GM21723 (cell line): ENCODE data around the gene AOAH.
"Not testable (repeated sequence)": the region's sequence is repeated elsewhere in the genome, so short reads cannot be mapped to it uniquely, and the experiment has no call there.

Experiments used
- ATAC-seq: cut with Tn5 transposase; IDR thresholded peaks from one replicate; pipeline ENCODE4 v1.9.1; 2021; ENCODE audit warnings: mild to moderate bottlenecking, moderate library complexity; ENCODE audit not compliant: unreplicated experiment

AOAH gene

DNA sequence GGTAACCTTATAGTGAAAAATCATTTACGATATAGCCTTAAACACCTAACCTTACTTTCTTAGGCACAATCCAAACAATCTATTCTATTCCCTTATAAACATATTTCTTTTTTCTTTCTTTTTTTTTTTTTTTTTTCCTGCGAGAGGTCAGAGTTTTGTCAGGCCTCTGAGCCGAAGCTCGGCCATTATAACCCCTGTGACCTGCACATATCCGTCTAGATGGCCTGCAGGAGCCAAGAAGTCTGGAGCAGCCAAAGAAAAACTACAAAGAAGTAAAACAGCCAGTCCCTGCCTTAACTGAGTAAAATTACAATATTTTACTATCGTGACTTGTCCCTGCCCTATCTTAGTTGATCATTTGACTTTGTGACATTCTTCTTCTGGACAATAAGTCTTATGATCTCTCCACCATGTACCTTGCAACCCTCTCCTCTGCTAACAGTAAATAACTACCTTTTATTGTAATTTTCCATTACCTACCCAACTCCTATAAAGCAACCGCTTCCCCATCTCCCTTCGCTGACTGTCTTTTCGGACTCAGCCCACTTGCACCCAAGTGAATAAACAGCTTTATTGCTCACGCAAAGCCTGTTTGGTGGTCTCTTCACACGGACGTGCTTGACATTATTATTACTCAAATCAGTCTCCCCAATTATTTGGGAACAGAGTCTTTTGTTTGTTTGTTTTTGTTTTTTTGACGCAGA lies 64.5 kb downstream of the AOAH start:
- no peak for ATAC-seq

DNA sequence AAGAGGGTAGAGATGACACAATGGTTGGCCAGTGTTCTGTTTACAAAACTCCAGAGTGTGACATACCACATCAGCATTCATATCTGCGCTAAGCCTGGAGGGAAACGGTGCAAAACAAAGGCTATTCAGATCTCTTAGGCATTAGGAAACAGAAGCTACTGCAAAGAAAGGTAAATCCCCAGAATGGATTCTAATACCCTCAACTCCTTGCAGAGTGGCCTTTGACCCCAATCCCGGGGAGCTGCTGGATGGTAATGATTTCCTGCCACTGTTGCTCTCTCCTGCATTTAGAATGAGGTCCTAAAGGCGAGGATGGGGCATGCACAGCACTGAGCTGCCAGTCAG lies 65.2 kb downstream of the AOAH start:
- ATAC-seq, result no peak

DNA sequence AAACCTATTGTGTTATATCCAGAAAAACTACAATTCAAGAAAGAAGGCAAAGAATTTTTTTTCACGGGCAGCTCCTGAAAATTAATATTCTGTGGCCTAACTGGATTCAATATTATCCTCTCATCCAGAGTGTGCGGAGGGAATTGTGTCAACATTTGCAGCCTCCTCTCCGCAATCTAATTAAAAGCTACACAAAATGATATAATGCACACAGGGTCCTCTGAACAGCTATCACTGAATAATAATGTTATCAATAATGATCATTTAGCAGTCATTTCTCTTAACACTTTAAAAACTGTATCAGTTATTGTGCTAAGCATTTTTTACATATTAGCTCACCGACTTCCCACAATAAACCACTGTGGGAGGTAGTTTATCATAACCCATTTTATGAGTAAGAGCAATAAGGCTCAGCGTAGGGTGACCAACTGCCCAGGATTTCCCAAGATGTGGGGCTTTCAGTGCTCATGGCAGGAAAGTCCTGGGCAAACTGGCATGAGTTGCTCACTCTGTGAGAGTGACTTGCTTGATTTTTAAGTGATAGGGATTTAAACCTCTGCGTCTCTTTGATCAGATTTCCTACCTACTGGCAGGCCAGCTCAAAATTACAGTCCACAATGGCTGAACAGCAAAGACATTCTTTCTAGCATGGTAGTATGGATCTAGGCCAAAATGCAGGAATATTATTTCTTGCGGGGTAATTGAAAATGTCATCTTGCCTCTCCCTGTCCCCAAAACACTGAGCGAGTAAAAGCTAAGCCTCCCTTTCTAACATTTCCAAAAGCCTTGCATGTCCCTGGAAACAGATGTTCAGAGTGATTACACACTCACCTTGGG lies 65.7 kb downstream of the AOAH start:
- no peak for ATAC-seq

DNA sequence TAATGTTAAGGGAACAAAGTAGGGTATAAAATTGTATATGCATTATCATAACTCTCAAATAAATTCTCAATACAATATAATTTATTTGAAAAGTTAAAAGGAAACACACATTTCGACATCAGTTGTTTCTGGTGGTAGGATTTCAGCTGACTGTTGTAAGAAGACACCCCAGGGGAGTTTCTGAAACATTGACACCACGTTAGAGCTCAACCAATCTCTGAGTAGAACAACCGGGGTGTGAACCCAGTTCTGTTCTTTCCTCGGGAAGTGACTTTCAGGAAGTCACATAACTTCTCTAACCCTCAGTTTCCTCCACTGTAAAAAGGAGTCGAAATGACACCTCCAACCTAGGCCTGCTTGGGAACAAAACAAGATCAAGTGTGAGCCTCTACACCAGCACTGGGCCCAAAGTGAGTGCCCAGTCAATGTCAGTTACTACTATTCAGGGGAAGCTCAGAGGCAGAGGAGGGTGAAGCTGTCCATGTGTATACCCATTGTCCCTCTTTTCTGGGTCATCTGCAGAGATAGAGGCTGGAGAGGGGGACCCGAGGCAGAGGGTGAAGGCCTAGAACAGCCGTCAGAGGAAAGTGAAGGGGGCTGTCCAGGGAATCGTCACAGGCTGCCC lies 67.1 kb downstream of the AOAH start:
- no peak for ATAC-seq

DNA sequence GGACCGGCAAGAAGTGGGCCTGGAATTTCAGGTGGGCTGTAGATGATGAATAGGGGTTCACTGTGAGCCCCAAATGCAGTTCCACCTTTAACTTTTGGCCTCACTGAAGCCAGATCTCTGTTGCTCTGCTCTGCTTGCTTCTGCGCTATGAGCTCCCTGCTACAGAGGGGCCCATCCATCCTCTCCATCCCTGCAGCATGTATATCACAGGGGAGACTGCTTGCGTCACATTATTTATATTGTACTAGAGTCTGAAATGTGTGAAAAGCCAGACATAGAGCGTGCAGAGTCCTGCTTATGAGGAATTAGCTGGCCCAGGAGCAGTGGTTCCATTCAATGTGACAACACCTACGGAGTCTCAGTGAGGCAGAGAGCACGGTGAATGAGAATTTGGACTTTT lies 69.9 kb downstream of the AOAH start:
- ATAC-seq, result no peak

DNA sequence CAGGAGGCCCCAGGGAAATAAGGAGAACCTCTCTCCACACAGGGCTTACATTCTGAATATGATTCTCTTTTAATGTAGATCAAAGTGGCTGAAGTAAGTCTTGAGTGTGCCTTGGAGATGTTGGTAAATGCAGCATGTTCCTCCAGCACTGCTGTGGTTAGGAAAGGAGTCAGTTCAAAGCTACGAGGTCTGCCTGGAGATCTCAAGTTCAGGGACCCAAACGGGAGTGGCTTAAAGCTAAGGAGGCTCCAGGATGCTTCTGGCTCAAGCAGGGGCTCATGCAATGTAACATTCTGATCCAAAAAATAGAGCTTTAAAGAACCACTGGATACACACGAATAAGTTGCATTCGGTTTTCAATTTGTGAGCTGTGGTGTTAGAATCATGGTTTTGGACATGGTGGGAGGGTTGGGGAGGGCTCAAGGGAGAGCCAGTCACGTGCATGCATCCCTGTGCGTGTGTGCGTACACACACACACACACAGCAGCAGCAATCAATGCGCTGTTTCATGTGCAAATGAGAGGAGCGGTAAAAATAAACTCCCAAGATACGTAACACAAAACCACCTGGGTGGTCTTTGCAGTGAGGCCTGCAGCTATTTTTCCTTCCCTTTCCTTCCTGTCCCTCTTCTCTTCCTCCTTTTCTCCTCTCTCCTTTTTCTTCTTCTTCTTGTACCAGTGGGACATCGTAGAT lies 70.5 kb downstream of the AOAH start:
- no peak for ATAC-seq

DNA sequence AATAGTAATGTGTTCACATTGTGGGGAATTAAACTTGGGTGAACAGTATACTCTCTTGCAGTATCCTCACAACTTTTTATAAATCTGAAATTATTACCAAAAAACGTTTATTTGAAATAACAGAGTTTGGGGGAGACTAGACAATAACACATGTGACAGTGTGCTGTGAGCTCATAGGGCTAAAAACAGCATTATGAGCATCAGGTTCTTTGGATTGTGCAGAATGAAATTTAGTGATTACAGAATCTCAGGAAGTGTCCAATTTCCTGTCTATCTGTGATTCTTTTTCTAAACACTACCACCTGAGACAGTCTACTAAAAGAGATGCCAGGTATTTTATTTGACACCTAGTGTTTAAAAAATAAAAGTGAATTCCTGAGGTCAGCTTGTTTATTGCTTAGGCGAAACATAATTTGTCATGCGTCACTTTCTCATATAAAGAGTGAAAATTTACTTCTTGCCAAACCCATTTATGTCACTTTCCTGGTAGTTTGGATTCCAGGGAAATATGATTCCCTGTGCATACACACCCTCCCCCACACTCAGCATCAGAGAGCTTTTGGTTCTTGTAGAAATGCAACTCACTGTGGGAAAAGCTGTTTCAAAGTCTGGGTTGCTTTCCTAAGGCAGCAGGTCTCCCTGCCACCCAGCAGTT lies 71.2 kb downstream of the AOAH start:
- ATAC-seq, result no peak

DNA sequence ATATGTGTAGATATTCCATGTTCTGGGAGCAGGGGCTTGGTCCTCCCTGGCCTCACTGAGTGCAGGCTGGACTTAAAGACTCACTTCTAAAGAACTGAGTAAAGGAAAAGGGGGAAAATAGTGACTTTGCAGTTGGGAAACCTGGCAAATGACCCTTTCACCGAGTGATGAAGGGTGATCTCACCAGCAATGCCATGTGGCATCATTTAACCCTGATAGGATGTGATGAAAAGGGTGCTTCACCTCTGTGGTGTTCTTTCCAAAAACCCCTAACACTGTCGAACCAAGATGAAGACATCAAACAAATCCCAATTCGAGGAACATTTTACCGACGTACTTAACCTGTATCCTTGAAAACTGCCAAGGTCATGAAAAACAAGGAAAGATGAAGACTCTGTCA lies 71.9 kb downstream of the AOAH start:
- ATAC-seq, result no peak

DNA sequence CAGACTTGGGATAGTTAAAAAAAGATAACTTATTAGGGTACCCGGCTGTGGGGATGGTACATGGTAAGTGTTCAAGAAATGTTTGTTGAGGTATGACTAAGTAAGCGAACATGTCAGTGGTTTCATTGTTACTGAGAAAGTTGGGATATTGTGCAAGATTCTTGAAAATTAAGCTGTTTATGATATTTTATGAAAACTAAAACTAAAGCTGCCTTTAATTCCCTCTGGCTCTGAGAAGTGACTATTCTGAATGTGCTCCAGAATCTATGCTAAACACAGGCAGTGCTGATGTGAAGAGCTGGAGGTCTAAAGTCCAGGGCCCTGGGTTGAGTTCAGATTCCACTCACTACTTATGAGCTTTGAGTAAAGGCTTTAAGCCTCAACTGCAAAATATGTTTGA lies 72.9 kb downstream of the AOAH start:
- ATAC-seq, result no peak

DNA sequence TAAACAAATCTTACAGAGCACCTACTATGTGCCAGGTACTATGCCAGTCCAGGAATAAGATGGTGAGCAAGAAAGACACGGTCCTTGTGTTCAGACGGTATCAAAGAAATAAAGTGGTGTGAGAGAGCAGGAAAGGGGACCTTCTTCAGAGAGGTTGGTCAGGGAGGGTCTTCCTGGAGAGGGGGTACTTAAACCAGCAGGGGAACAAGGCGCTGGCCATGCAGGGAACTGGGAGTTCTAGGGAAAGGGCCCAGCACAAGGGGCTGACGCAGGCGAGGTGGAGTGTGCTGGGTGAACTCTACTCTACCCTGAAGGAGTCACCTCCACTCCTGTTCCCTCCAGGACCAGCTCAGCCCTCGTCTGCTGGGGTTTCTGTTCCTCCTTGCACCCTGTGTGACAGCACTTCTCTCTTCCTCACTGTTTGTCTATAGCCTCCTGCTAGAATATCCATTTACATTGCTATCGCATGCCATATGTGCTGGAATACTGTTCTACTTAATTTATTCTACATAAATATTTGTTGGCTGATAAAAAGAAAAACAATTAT lies 73.5 kb downstream of the AOAH start:
- no peak for ATAC-seq

DNA sequence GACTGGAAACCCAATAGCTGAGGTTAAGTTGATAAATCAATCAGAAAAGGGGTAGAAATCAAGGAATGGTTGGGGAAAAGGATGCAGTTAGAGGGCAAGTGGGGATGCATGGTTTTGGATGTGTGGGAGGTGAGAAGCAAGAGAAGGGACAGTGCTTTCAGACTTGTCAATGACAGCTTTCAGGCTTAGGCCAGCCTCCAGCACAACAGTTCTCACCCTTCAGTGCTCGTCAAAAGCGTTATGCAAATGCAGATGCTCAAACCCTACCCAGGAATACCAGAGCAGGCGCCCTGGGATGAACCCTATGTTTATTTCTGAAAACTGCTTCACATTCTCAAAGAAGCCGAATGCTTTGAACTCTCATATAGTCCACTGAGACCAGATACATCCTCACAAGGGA lies 74.0 kb downstream of the AOAH start:
- no peak for ATAC-seq

DNA sequence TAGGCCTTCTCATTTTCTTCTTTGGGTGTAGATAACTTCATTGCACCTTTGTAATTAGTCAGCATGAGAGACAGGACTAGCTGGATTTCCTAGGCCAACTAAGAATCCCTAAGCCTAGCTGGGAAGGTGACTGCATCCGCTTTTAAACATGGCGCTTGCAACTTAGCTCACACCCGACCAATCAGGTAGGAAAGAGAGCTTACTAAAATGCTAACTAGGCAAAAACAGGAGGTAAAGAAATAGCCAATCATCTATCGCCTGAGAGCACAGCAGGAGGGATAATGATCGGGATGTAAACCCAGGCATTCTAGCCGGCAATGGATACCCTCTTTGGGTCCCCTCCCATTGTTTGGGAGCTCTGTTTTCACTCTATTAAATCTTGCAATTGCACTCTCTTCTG lies 75.0 kb downstream of the AOAH start:
- ATAC-seq, result not testable (repeated sequence)

DNA sequence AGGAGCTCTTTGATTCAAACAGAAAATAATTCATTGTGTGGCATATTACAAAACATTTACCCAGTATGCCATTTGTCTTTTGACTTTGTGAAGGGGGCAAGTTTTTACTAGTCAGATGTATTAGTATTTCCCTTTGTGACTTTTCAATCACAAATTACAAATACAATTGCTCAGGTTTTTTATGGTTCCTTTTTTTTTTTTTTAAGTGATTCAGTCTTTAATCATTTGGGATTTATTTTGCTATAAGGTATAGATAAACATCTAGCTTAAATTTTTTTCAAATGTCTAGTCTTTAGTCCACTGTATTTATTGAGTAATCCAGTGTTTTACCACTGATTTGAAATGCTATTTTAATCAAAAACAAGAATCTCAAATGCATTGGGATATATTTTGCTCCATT lies 75.9 kb downstream of the AOAH start:
- no peak for ATAC-seq

DNA sequence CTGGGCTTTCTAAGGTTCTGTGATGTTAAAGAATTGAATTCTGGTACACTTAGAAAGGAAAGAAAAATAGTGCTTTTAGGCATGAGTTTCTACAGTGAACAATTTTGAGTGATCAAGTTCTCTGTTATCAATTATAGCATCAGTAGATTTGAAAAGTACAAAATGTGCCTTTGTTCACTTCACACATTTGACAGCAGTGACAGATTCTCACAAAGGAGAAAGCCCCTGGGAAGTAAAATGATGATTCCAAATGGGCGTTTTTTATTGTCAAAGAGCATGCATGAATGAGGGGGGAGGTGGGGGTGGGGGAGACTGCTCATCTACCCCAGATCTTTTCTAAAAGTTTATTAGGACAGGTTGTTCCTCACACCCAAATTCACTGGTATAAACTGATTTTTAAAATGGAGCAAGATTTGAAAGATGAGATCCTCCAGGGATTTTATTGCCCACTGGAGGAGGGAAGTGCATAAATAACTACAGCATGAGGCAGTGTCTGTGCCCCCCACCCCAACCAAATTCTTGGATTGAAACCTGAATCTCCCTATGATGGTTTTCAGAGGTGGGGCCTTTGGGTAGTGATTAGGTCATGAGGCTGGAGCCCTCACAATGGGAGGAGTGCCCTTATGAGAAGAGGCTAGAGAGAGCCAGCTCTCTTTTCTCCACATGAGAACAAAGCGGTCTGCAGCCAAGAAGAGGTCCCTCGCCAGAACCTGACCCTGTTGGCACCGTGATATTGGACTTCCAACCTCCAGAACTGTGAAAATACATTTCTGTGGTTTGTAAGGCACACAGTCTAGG lies 79.5 kb downstream of the AOAH start:
- ATAC-seq, result no peak

DNA sequence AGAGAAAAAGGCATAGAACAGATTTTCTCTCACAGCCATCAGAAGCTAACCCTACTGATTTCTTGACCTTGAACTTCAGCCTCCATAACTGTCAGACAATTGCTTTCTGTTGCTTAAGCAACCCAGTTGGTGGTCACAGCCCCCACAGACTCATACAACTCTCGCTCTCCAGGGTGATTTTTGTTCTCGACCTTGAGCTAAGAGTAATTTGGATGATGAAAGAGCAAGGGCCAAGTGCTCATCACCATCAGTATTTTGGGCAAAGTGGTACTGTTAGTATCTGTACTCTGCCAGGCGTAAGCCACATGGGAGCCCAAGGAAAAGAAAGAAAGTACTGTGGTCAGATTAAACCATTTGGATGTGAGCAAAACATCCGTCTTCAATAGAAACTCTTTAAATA lies 81.9 kb downstream of the AOAH start:
- ATAC-seq, result no peak

DNA sequence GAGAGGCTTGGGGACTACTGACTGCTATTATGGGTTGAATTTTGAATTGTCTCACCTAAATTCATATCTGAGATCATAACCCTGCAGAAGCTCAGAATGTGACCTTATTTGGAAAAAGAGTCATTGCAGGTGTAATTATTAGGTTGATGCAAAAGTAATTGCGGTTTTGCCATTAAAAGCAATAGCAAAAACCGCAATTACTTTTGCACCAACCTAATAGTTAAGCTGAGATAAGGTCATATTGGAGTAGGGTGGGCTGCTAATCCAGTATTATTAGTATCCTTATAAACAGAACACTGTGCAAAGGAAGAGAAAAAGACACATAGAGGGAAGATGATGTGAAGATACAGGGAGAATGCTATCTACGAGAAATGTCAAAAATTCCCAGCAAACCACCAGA lies 82.3 kb downstream of the AOAH start:
- ATAC-seq, result no peak

DNA sequence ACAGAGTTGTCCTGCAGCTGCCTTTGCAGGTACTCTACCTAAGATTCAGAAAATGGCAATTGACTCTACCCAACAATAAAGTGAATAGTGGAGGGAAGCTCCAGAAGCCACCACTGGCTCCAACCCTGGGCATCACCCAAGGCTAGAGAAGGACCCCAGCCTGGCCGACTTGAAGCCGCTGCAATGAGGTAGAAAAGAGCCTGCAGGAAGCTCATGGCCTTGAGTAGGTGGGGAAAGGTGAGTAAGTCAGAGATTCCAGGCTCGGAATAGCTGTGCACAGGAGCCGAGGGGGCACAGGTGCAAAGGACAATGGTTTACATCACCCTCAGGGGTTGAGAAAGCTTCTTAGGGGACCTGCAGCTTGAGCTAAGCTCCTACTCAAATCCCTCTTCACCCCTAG lies 83.6 kb downstream of the AOAH start:
- ATAC-seq, result no peak

DNA sequence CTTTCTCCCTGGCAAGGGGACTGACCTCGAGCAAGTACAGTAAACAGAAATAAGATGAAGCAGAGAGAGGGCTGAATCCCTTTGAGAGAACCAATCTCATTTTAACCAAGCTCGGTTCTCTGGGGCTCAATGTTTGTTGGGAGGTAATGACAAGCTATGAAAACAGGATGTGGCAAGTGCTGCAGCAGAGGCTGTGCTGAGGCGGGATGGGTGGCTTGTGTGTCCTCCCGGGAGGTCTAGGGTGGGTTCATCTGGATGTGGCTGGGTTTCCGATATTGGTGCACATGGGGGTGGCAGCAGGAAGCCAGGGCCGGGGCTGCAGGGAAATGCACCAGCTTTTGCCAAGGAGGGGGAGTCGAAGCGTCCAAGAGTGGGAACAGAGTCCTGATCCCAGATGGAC lies 84.5 kb downstream of the AOAH start:
- ATAC-seq, result no peak

DNA sequence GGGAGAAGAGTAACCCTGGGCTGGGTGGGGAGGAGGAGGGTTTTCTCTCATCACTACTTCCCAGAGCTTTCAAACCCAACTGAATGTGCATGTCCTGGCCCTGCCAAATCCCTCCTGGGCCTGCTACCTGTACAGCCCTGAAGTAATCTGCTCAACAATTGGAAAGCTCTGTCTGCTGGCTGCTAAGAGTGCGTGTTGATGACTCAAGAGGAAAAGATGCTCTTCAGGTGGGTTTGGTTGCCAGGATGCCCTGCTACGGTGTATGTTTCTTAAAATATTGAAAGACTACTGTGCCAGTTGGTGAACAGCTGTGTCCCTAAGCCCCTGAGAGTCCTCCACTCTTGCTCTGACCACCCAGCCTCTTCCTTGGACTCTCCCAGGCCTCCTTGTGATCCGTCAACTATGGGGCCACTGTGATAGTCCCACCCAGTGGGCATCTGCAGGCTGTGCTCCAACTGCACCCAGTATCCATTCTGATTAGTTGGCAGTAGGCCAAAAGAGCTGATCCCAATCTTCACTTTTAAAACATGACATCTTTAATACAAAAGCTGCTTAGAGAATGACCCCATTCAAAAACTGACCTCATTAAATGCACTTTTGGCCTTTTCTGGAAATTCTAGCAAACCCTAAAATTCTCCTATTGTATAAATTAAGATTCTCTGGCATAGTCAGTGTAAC lies 85.6 kb downstream of the AOAH start:
- no peak for ATAC-seq
